GOT3 (cell line): ENCODE measurements around the gene CLIP2.

Source experiments
- DNase-seq: peaks from one replicate; lab custom pipeline; 2025; ENCODE audit warnings: mixed read lengths; lab: John Stamatoyannopoulos, UW

CLIP2 gene

DNA sequence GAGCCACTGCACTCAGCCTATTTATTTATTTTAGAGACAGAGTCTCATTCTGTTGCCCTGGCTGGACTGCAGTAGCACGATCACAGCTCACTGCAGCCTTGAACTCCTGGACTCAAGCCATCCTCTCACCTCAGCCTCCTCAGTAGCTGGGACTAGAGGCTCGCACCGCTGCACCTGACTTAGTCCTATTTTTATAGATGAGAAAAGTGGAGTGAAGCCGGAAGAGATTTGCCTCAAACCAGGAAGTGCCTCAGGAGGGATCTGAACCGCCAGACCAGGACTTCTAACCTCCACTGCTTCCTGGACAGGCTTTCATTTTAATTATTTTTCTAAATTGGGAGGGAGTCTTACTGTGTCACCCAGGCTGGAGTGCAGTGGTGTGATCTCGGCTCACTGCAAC, 17.5 kb upstream of the CLIP2 start:
- DNase-seq: no peak

DNA sequence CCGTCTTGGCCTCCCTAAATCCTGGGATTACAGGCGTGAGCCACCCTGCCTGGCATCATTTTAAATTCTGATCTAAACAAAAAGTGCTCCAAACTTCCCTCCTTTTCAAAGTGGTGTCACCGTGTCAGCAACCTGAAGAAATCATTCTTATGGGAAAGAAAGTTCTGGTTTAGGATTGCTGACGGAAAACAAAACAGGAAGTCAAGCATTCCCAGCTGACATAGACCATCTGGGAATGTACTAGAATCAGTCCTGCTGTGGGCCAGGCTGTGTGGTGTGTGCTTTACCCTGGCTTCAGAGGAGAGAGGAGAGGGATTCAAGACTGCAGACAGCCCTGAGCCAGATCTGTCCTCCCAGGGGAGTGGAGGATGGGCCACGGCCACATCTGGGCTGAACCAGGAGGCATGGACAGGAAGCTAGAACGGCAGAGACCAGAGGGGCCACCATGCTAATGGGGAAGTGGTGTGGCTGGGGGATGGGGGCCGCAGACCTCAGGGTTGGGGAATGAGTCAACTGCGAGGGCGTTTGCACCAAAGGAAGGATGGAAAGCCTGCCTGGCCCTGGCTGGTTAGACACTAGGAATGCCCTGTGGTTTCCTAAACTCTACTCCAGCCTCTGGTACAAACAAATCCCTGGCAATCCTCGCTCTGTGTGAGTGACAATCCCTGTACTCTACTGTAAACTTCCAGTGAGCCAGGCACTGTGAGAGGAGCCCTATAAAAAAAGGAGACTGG, 16.7 kb upstream of the CLIP2 start:
- peak; percentile 36 for DNase-seq

DNA sequence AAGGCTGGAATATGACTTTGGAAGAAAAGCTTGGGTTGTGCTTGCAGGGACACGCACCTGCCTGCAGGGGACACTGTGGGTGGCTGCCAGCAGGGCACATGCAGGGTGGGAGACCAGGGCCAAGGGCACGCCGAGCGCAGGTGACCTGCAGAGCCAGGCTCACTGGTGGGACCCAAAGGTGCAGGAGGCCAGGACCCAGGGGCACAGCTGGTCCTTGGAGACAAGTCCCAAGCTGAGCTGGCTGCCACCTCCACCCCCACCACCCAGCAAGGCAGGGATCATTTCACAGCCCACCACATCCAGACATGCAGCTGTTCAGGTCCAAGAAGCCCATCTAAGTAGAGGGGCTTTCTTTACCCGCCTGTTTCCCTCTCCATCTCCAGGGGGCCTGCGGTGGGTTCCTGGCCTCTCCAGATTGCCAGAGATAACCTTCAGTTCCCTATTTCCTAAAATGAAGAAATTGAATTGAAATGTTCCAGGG, 13.8 kb upstream of the CLIP2 start:
- no peak for DNase-seq

DNA sequence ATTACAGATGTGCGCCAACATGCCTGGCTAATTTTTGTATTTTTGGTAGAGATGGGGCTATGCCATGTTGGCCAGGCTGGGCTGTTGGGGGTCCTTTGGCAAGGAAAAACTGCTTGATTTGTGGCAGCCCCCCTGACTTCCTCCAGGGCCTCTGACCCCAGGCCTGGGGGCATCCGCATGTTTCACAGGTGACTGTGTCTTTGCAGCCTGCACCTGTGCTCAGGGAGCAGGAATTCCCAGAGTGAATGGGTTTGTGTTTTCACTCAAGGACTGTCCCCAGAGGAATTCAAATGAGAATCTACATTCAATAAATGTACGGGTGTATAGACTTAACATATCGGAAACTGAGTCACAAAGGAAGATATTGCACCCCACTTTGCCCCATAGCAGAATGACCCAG, 11.6 kb upstream of the CLIP2 start:
- DNase-seq: no peak

DNA sequence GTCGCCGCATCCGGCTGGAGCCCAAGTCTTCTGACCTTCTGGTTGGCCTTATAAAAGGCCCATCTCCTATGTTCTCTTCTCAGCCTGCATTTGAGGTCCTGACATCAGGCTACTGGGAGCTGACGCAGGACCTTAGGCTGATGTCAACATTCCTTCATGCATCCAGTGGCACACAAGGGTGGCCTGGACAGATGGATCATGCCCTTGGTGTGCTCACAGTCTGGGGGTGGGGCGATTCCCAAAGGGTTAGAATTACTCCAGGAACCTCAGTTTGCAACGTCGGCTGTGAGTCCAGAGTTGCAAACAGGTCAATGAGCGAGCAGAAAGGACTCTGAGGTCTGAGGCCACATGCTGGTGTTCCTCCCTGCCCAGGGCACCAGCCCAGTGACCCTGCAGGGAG, 8.2 kb upstream of the CLIP2 start:
- no peak for DNase-seq

DNA sequence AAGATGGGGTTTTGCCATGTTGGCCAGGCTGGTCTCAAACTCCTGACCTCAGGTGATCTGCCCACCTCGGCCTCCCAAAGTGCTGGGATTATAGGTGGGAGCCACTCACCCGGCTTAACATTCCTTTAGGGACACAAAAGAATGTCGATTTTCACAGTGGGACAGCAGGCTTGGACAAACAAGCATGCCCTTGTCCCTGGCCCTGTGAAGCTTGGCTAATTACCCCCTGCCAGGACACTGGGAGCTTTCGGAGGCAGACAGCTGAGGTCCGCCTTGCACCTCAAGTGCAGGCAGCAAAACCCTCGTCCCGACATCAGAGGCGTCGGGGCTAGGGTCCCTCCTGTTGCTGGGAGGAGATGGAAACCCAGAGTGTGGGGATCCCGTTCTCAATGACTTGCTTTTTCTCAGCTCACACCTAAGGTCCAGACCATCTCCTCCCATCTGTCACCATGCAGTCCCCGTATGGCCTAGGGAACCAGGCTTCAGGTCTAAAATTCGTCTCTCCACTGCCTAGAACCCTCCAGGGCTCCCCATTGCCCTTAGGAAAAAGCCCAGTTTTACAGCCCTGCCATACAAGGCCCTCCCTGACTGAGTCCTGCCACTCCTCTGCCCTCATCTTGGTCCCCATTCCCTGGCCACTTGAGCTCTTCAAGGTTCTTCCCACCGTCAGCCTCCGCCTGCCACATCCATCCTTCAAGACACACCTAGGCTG, 6.3 kb upstream of the CLIP2 start:
- DNase-seq: no peak

DNA sequence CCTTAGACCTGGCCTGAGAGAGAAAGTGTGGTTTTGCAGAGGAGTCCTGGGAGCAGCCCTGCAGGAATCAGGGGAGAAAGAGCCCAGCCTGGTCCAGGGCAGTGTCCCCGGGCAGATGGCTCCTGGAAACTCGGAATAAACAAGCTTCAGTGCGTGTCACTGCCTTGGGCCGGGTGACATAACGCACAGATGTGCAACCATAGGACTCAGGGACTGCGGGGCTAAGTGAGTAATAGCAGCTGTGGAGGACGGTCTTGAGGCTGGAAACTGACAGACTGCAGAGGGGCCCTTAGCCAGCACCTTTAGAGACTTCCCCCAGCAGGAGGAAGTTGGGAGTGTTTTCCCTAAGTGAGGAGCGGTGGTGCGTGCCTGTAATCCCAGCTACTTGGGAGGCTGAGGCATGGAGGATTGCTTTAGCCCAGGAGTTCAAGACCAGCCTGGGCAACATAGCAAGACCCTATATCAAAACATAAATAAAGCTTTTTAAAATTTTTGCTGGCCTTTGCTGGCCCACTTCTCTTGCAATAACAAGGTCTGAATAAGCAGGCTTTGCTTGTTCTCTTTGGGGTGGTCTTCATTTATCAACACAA, 5.3 kb upstream of the CLIP2 start:
- DNase-seq: no peak

DNA sequence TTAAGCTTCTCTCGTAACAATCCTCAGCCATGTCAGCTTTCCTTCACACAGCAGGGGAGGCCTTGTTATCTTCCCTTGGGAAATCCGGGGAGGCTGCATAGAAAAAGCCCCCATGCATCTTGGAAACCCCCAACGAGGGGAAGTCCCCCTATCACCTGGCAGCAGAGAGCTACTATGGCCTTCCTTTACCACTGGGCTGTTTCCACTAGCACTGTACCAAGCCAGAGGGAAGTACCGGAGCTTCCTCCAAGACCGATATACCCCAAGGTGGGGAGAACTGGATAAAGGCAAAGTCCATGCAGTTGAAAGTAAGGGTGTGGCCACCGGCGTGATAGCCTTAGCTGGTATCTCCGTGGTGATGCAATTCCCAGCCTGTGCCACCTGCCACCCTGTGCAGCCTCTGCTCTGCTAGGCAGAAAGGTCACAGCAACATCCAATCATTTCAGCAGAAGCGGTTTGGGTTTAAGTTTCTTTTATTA, 4.4 kb upstream of the CLIP2 start:
- no peak for DNase-seq

DNA sequence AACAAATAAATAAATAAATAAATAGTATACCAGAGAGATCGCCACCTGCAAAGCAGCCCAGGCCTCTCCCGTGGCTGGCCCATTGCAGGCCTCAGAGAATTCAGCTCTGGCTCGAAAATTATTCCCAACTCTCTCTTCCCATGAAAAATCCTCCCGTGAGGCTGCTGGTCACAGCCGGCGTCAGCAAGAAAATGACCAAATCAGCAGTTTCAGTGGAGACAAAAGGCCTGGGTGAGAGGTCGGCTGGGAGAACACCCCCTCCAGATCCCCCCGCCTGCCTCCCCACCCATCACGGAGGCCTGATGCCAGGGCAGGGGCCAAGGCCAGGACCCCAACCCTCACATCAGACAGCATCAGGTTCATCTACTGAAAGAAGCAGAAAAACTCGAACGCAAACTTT, 3.1 kb upstream of the CLIP2 start:
- no peak for DNase-seq

DNA sequence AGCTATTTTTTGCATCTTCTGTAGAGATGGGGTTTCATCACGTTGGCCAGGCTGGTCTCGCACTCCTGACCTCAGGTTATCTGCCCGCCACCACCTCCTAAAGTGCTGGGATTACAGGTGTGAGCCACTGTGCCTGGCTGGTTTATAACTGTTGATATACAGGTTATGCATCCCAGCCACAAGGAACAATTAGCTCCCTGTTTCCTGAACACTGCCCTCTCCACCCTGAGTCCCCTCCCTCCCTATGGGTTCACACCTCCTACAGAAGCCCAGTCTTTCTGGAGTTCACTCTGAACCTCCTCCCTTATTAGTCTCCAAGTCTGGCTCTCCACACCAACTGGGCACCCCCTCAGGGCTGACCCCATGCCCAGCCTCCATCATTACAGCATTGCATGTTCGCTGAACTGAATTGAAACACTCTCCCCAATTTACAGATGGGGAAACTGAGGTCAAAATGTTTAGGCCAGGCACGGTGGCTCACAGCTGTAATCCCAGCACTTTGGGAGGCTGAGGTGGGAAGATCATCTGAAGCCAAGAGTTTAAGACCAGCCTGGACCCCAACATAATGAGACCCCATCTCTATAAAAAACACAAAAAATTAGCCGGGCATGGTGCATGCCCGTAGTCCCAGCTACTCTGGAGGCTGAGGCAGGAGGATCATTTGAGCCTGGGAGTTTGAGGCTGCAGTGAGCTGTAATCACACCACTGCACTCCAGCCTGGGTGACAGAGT, 1.7 kb upstream of the CLIP2 start:
- DNase-seq: no peak

DNA sequence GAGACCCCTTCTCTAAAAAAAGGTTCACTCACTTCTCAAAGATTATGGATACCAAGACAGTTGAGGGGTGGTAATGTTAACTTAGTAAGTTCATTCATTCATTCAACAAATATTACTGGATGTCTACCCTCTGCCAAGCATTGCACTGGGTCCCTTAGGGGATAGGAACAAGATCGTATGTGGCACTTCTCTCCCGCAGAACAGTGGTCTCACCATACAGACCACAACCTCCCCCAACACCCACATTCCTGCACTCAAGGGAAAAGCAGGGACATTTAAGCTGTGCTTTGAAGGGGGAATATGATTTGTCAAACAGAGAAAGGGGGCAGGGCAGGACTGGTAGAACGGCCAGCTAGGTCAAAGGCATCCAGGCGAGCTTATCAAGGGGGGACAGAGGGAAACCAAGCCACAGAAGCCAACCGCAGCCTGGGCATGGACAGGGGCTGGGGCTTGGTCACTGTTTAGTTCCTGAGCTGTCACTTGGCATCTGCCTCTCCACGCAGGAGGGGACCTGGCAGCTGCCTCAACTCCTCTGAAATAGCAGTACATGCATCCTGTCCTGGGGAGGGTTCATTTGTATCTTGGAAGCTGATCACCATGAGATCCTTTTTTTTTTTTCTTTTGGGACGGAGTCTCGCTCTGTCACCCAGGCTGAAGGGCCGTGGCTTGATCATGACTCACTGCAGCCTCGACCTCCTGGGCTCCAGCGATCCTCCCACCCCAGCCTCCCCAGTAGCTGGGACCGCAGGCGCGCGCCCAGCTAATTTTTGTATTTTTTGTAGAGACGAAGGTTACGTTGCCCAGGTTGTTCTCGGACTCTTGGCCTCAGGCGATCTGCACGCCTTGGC, 949 bp upstream of the CLIP2 start:
- DNase-seq: no peak

DNA sequence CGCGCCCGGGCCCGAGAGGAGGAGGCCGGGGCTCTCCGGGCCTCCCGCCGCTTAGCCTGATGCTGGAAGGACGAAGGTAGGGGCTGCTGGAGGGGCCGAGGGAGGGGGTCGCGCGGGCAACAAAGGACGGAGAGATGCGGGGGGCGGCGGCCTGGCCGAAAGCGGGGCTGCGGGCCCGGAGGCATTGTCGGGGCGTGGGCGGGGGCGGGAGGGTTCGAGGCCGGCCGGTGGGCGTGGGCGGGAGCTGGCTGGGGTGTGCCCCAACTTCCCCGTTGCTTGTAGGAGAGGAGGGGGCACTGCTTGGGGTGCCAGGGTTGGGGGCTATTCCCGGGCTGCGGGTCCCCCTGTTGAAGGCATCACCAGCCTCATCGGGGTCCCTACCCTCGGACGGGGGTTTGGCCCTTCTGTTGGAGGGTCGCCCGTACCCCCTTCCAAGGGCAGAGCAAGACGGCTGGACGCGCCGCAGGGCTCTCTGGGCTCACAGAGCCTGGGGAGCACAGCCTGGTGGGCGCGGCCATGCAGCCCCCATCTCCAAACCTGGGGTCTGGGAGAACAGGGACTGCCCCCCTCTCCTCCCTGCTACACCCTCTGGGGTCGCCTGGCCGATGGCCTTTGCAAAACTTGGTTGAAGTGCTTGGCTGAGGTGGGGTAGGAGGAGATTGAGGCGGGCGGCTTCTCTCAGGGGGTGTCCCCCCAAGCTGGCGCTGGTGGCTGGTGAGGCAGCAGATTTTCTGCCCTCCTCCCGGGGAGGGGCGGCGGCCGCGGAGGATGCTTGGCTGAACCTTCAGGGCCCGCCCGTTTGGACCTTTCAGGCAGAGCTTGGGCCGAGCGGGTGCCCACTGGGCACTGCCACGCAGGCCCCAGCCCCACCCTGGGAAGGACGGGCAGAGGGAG, 699 bp downstream of the CLIP2 start:
- no peak for DNase-seq

DNA sequence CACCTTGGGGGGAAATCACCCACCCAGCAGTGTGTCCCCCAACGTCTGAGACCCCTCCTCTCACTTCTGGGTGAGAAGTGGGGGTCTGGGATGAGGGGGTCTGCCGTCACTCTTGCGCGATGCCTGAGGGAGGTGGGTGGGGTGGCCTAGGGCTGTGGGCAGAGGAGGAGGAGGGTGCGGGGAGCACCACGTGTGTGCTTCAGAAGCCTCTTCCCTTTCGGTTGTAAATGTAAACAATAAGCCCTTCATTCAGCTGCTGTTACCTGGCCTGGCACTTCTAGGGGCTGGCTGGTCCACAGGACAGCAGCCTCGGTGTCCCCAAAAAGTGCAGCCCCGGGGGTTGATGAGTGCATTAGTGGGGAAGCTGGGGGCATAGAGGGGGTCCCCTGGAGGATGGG, 1.3 kb downstream of the CLIP2 start:
- no peak for DNase-seq

DNA sequence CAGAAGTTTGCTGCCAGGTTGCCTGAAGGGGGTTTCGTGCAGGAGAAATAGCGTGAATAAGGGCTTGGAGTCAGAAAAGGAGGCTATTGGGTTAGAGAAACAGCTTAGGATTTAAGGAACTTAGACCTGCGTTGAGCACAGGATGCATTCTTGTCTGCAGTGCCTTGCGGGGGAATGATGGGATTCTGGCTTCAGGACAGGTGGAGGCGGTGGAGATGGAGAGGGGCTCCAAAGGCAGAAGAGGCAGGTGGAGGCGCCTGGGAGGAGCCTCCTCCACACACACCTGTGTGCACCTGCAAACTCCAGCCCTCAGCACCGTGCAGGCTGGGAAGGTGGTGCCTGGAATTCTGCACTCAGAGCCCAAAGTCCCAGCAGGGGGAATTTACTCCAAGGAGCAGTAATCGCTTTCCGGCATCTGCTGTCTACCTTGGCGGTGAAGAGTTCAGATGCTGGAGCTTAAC, 1.8 kb downstream of the CLIP2 start:
- no peak for DNase-seq

DNA sequence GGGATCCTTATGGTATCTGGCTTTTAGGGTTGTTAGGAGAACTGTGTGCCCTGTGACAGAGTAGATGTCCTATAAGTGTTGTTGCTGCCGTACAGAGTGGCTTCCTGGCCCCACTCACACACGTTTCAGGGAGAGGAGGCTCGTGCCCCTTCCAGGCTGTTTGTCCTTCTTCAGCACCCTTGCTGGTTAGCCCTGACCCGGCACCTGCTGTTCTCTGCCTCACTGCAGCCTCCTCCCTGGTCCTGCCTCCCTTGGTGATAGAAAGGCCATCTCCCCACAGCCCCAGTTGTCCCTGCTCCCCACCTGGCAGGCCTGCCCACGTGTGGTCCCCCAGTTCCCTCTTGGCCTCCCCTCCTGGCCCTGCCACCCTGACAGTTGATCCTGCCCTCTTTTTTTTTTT, 2.3 kb downstream of the CLIP2 start:
- DNase-seq: no peak

DNA sequence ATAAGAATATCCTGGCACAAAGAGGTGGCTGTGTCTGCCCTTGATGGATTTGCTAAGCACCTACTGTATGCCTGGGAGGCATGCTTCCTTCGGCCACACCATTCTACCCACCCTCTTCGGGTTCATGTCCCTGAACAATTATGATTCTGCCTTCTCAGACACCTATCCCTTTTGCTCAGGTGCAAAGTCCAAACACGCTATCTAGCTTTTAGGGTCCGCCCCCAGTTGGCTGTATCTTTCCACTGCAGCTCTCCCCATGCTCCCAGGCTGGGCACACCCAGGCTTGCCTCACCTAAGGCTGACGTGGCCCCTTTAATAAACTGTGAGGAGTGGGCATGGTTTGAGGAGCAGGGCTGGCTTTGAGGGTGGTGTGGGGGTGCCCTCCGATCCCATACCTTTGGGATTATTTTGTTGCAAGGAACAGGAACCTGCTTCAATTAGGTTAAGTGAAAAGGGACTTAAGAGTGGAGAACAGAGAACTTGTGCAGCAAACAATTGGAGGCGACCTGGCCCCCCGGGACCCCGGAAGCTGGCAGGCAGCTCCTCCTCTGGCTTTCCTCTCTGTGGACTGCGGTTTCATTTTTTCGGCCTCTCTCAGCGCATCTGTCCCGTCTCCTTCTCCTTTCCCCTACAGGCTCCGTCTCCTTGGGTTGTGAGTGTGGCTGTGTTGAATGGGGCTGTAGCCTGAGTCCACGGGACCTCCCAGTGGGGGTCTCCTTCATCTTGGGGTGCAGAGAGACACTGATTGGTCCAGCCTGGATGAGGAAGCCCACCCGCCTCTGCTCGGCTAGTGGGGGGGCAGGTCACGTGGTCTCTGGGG, 3.8 kb downstream of the CLIP2 start:
- no peak for DNase-seq

DNA sequence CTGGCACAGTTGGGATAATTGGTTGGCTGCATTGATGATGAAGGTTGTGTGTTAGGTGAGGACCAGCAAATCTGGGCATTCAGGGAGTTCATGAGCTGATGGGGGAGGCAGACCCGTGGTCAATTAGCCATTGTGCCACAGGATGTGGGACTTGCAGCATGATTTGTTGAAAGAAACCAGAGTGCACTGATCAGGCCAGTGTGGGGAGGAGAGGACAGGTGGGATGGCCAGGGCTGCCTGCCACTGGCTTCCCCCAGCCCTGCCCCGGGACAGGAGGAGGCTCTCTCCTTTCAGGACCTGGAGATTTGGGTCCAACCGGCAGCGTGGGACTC, 4.3 kb downstream of the CLIP2 start:
- no peak for DNase-seq

DNA sequence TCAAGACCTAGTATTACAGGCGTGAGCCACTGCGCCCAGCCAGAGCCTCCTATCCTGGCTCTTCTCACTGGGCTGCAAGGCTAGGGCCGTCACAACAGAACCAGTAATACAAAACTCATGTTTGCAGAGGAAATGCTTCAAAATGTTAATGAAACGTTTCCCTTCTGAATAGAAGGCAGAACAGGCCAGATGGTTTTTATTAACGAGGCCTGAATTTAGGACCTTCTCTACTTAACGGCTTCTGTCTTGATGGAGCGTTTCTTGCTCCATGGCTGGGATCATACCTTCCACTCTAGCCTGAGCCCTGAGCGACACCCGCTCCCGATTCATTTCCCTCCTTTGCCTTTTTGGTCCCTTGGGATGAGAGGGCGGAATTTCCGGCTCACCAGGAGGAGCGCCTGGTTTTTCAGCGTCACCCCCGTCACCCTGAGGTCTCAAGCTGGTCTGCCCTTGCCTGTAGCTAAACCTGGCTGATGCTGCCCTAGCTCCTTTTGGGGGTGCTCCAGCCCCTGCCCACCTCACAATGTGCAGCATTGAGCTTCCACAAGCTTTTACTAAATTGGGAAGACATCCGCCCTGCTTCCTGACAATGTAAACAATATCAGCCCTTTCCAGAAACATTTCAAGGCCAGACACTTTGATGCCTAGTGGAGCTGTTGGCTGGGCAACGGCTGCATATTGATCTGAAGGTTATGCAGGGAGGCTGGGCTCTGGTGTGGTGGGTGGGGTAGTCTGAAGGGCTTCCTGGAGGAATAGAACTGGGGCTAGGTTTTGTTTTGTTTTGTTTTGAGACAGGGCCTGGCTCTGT, 5.2 kb downstream of the CLIP2 start:
- DNase-seq: no peak
